NB4 (cell line): Measurements from ENCODE around the gene ERCC8.

Source experiments
- DNase-seq: peaks from one replicate; pipeline ENCODE4 v3.0.0; 2010; ENCODE audit warnings: low read depth
- H3K4me3 ChIP-seq: one replicate; pipeline ENCODE4 v1.5.1; 2011; ENCODE audit warnings: mild to moderate bottlenecking, low read depth, low read length, moderate library complexity
- MYC ChIP-seq: IDR thresholded peaks from 2 replicates; pipeline ENCODE4 v1.6.1; 2011; ENCODE audit warnings: low read depth, low read length
- POLR2A ChIP-seq: IDR thresholded peaks from 2 replicates; pipeline ENCODE4 v1.6.1; 2011; ENCODE audit warnings: mild to moderate bottlenecking; ENCODE audit not compliant: insufficient read length; ENCODE audit errors: extremely low read depth
- TF ChIP-seq, protein P1 (sequence below): IDR thresholded peaks from 2 replicates; pipeline ENCODE4 v1.6.1; 2011; ENCODE audit warnings: low read depth, low read length
- TF ChIP-seq, protein P2 (sequence below): IDR thresholded peaks from one replicate; pipeline ENCODE4 v1.5.1; 2012; ENCODE audit warnings: low read depth, low read length

ERCC8 gene

DNA sequence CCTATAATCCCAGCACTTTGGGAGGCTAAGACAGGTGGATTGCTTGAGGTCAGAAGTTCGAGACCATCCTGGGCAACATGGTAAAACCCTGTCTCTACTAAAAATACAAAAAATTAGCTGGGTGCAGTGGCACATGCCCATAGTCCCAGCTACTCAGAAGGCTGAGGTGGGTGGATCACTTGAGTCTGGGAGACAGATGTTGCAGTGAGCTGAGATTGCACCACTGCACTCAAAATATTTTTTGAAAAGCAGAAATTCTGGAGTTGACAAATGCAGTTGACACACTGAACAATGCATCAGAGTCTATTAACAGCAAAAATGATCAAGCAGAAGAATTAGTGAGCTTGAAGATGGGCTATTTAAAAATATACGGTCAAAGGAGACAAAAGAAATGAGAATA, 35.6 kb upstream of the ERCC8 start:
- no peak for DNase-seq
- H3K4me3 ChIP-seq = no peak overlapping the region
- TF ChIP-seq, protein P1, sequence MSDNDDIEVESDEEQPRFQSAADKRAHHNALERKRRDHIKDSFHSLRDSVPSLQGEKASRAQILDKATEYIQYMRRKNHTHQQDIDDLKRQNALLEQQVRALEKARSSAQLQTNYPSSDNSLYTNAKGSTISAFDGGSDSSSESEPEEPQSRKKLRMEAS = no peak
- TF ChIP-seq POLR2A (no peak), MYC (no peak)
- TF ChIP-seq, protein P2, sequence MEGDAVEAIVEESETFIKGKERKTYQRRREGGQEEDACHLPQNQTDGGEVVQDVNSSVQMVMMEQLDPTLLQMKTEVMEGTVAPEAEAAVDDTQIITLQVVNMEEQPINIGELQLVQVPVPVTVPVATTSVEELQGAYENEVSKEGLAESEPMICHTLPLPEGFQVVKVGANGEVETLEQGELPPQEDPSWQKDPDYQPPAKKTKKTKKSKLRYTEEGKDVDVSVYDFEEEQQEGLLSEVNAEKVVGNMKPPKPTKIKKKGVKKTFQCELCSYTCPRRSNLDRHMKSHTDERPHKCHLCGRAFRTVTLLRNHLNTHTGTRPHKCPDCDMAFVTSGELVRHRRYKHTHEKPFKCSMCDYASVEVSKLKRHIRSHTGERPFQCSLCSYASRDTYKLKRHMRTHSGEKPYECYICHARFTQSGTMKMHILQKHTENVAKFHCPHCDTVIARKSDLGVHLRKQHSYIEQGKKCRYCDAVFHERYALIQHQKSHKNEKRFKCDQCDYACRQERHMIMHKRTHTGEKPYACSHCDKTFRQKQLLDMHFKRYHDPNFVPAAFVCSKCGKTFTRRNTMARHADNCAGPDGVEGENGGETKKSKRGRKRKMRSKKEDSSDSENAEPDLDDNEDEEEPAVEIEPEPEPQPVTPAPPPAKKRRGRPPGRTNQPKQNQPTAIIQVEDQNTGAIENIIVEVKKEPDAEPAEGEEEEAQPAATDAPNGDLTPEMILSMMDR = no peak

DNA sequence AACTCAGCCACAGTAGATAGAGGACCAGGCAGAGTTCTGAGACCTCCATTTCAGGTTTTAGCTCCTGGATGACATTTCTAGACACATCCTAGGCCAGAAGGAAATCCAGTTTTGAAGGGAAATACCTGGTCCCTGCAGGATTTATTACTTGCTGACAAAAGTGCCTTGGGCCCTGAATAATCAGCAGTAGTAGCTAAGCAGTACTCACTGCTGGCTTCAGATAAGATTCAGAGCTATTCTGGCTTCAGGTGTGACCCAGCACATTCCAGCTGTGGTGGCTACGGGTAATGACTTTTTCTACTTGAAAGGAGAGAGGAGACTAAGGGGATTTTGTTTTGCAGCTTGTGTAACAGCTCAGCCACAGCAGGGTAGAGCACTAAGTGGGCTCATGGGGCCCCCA, 34.1 kb upstream of the ERCC8 start:
- TF ChIP-seq, protein P1 = no peak
- no peak for TF ChIP-seq MYC
- no peak for TF ChIP-seq POLR2A
- TF ChIP-seq, protein P2 = no peak
- no peak for DNase-seq
- H3K4me3 ChIP-seq = no peak overlapping the region

DNA sequence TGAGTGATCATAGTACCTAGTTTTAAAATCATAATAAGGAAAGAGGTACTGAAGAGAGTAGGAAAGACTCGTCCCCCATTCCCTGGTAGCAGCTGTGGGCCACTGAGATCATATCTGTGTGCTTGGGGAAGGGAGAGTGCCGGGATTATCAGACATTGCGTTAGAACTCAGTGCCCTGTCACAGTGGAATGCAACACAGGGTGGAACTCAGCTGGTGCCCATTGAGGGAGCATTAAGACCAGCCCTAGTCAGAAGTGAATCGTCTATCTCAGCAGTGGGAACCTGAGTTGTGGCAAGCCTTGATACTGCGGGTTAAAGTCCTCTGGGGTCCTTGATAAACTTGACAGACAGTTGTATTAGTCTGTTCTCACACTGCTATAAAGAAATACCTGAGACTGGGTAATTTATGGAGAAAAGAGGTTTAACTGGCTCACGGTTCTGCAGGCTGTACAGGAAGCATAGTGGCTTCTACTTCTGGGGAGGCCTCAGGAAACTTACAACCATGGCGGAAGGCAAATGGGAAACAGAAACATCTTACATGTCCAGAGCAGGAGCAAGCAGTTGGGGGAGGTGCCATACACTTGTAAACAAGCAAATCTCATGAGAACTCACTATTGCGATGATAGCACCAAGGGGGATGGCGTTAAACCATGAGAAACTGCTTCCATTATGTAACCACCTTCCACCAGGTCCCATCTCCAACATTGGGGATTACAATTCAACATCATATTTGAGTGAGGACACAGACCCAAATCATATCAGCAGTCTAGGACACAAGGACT, 33.3 kb upstream of the ERCC8 start:
- no peak overlapping the region for H3K4me3 ChIP-seq
- TF ChIP-seq POLR2A (no peak), MYC (no peak)
- TF ChIP-seq, protein P1 = no peak
- TF ChIP-seq, protein P2 = no peak
- no peak for DNase-seq

DNA sequence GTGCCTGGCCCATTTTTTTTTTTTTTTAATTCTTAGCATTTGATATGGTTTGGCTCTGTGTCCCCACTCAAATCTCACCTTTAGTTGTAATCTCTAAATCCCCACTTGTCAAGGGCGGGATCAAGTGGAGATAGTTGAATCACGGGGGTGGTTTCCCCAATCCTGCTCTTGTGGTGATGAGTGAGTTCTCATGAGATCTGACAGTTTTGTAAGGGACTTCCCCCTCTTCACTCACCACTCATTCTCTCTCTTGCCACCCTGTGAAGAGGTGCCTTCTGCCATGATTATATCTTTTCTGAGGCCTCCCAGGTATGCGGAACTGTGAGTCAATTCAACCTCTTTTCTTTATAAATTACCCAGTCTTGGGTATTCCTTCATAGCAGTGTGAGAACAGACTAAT, 27.4 kb upstream of the ERCC8 start:
- H3K4me3 ChIP-seq = no peak overlapping the region
- DNase-seq = no peak
- TF ChIP-seq, protein P1 = no peak
- no peak for TF ChIP-seq MYC
- TF ChIP-seq, protein P2 = no peak
- no peak for TF ChIP-seq POLR2A

DNA sequence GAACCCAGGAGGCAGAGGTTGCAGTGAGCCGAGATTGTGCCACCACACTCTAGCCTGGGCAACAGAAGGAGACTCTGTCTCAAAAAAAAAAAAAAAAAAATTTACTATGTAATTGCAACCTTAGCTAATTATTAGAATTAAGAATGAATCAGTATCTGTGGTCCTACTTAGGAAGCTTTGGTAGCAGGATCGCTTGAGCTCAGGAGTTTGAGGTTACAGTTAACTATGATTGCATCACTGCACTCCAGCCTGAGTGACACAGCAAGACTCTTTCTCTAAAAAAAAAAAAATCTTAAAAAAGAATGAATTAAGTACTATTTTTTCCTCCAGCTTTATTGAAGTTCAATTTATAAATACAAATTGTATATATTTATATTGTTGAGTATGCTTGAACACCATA, 16.8 kb upstream of the ERCC8 start:
- TF ChIP-seq, protein P2 = no peak
- TF ChIP-seq MYC (no peak), POLR2A (no peak)
- TF ChIP-seq, protein P1 = no peak
- peak; percentile 73 for DNase-seq
- H3K4me3 ChIP-seq = no peak overlapping the region
